Measurements from ENCODE around the gene MAP3K9. TPM values are rescaled to one million over a fixed set of nuclear protein-coding genes. Genes with fewer than 3 reads are reported as not detected.

The MAP3K9 gene
- total and polyA plus RNA-seq, 2 of the 8 experiments (the other 6 are each of a cell fraction or from before 2014, with no cell fraction given): 9.8 to 24.7 TPM

GRCh38 chr14:70796551-70796950 is 12.8 kb downstream of the MAP3K9 start:
- no peak overlapping the region for H4K8ac ChIP-seq (ENCODE audit: extremely low read depth, insufficient read depth, low read length)
- H3K36me3 ChIP-seq (ENCODE audit: control insufficient read depth in 2 of 4, insufficient read depth in 4 of 4, low read length in 3 of 4): peaks cover 9 to 25% (median 14%) of the 10 kb centered on the region in 4 experiments
- H2BK20ac ChIP-seq (ENCODE audit: low read length): no peak overlapping the region
- TF ChIP-seq ATF2 (IDR thresholded peaks at IDR 0.05; ENCODE audit: low read length): no peak
- TF ChIP-seq TCF12 (IDR thresholded peaks at IDR 0.05; ENCODE audit: low read depth, low read length): no peak
- no peak overlapping the region for H3K4me3 ChIP-seq (ENCODE audit: extremely low read depth in 1 of 4, insufficient read depth in 2 of 4, low read depth in 3 of 4, low read length in 4 of 4)
- no peak overlapping the region for H3K4ac ChIP-seq (replicated peaks; ENCODE audit: insufficient read length, low read depth, low read length)
- H2BK12ac ChIP-seq (ENCODE audit: low read depth, low read length): no peak overlapping the region
- DNase-seq (ENCODE audit: low read depth in 1 of 2, low spot score in 2 of 2): no peak
- 94% methylated on average over 8 of the region's 8 CpGs; no CpG with 5 or more reads in 1 of the 2 experiments for WGBS, 2 experiments (ENCODE audit: extremely low coverage in 1 of 2, insufficient coverage in 1 of 2, insufficient read length in 1 of 2, insufficient replicate concordance in 2 of 2, low coverage in 1 of 2, low lambda C conversion rate in 2 of 2, missing lambda C conversion rate in 1 of 2)
- H3K79me1 ChIP-seq (ENCODE audit: low read depth, low read length): peaks cover 14% of the 10 kb centered on the region
- no peaks in the 10 kb centered on the region for H3K27me3 ChIP-seq (replicated peaks in 1 of 4; ENCODE audit: control insufficient read depth in 3 of 4, extremely low read depth in 1 of 4, insufficient read depth in 3 of 4, low read length in 3 of 4)
- no peak overlapping the region for H4K5ac ChIP-seq (ENCODE audit: insufficient read length, low read depth, low read length)
- H2AK5ac ChIP-seq (ENCODE audit: low read depth, low read length): no peak overlapping the region
- H3K23ac ChIP-seq (ENCODE audit: insufficient read length): no peak overlapping the region
- no peaks in the 10 kb centered on the region for H3K9me3 ChIP-seq (ENCODE audit: insufficient read depth in 2 of 2, low read depth in 1 of 2, low read length in 1 of 2)
- POLR2A ChIA-PET (ENCODE audit: partially characterized antibody): interaction anchor here (2.5 kb wide), 1 partner anchor 13 kb away, joined by 8 read pairs; the partner anchor contains the start of gene MAP3K9
- no peaks in the 10 kb centered on the region for H3K4me1 ChIP-seq (replicated peaks in 1 of 4; ENCODE audit: control insufficient read depth in 3 of 4, insufficient read depth in 4 of 4, low read length in 3 of 4)
- no peak overlapping the region for H2BK120ac ChIP-seq (replicated peaks; ENCODE audit: low read depth, low read length)
- H3K14ac ChIP-seq (ENCODE audit: insufficient read length): no peak overlapping the region
- H3K23me2 ChIP-seq (ENCODE audit: low read depth, low read length): no peaks in the 10 kb centered on the region
- no peak overlapping the region for H4K91ac ChIP-seq (replicated peaks; ENCODE audit: insufficient read length, low read length)
- no peak overlapping the region for H2AFZ ChIP-seq (ENCODE audit: low read length)
- H3K56ac ChIP-seq (replicated peaks; ENCODE audit: insufficient read length, low read depth, low read length): no peak overlapping the region
- peaks cover 3 to 19% of the 10 kb centered on the region in 2 experiments for H4K20me1 ChIP-seq (replicated peaks in 1 of 2; ENCODE audit: control insufficient read depth in 1 of 2, insufficient read depth in 2 of 2, low read length in 2 of 2)
- CTCF ChIA-PET (ENCODE audit: partially characterized antibody): interaction anchor here (0.6 kb wide), 1 partner anchor 198 kb away, joined by 3 read pairs; no protein-coding TSS in a partner anchor
- no peak overlapping the region for H3K4me2 ChIP-seq (ENCODE audit: insufficient read depth in 1 of 2, low read depth in 2 of 2, low read length in 2 of 2)
- no peak overlapping the region for H3K27ac ChIP-seq (ENCODE audit: low read depth, low read length)
- no peak overlapping the region for H3K18ac ChIP-seq (ENCODE audit: extremely low read depth, low read length)
- no peak overlapping the region for H3K9ac ChIP-seq (replicated peaks in 1 of 4; ENCODE audit: extremely low read depth in 1 of 4, low read depth in 3 of 4, low read length in 3 of 4)
- no peak overlapping the region for H2BK15ac ChIP-seq (ENCODE audit: low read length)
- FAIRE-seq: no peak
- peaks cover 6 to 56% of the 10 kb centered on the region in 2 experiments; a peak in 3 of 4 replicates for H3K79me2 ChIP-seq (ENCODE audit: control insufficient read depth in 1 of 2, insufficient read depth in 2 of 2, low read length in 2 of 2)
- no peak overlapping the region for H2BK5ac ChIP-seq (ENCODE audit: low read depth, low read length)

Data from H1 (cell line).